GM19099 (cell line): ENCODE results near the gene EIF2AK3.

Experiments
- POLR2A ChIP-seq: IDR thresholded peaks from 3 replicates; pipeline ENCODE4 v1.6.1; 2011; ENCODE audit warnings: low read depth; ENCODE audit not compliant: insufficient read length; ENCODE audit errors: extremely low read depth

EIF2AK3 gene

DNA sequence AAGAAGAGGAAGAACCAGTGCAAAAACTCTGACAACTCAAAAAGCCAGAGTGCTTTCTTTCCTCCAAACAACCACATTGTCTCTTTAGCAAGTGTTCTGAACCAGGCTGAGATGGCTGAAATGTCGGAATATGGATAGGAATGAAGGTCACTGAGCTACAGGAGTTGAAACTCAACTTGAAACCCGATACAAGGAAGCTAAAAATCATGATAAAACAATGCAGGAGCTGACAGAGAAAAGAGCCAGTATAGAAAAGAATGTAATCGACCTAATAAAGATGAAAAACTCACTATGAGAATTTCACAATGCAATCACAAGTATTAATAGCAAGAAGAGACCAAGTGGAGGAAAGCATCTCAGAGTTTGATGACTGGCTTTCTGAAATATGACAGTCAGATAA lies 15.0 kb upstream of the EIF2AK3 start:
- TF ChIP-seq POLR2A, result no peak

DNA sequence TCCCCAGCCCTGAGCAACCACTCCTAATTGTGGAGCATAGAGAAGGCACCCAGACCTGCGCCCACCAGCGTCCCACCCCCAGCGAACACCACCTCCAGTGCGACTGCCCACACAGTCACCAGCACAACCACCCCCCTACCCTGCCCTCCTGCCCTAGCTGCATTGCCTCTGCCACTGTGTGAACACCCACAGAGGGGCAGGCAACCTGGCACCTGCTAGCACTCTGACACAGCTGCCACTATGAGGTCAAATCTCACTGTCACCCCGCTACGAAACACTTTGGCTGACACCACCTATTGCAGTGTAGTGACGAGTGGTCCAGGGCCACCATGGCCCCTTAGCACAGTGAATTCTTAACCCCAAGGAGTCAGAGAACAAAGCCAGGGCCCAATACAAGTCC lies 14.1 kb upstream of the EIF2AK3 start:
- no peak for TF ChIP-seq POLR2A

DNA sequence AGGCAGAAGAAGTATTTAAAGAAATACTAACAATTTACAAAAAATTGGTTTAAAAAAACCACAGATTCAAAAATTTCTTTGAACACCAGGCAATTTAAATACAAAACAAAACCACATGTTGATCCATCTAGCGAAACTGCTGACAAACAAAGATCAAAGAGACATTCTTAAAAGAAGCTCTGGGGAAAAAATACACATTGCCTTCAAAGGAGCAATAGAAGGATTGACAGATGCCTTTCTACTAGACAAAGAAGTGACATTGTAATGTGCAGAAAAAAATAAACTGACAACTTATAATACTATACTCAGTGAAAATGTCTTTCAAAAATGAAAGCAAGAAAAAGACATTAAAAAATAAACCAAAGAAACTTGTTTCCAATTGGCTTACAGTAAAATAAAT lies 12.6 kb upstream of the EIF2AK3 start:
- TF ChIP-seq POLR2A, result no peak

DNA sequence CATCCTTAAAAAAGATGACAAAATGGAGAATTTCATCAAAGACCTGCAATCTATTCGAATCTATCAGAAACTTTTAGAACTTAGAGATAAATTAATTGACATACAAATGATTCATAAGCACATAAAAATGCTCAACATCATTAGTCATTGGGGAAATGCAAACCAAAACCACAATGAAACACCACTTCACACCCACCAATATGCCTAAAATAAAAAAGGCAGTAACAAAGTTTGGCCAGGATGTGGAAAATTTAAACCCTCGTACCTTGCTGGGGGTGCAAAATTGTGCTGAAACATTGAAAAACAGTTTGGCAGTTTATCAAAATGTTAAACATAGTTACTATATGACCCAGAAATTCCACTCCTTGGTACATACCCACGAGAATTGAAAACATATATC lies 11.5 kb upstream of the EIF2AK3 start:
- TF ChIP-seq POLR2A, result no peak

DNA sequence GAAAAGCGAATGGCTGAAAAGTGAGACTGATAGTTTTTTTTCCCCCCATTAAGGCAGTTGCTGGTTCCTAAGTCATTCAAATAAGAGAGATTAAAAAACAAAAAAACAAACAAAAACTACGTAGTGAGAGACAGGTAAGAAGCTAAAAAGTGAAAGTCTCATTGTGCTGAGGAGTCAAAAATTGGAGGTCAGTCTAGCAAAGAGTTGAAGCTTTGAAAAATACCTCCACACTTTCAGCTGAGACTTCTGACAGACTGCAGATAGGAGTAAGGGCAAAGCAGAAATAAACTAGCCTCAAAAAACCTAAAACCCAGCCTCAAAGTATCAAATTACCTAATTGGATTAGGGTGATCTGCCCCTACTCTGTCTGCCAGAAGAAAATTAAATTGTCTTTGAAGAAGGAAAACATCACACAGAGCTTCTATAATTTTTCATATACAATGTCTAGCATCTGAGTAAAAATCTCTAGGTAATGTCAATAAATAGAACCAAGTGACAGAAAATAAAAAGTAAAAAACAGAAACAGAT lies 10.9 kb upstream of the EIF2AK3 start:
- no peak for TF ChIP-seq POLR2A

DNA sequence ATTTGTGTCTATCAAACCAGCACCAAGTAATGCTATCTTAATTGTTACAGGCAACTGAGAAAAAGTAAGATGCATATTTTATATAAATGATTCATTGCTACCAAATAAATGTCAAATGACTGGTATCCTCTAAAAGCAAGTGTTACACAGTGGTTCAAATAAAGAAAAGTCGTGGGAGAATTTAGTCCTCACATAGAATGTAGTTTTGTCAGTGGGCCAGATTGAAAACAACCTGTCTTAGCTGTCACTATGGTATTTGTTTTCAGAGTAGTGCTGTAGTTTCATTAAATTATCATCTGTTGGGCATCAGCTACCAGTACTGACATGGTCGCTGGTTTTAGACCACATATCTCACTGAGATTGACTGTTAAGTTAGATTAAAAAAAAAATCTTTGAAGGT lies 10.2 kb upstream of the EIF2AK3 start:
- TF ChIP-seq POLR2A, result no peak

DNA sequence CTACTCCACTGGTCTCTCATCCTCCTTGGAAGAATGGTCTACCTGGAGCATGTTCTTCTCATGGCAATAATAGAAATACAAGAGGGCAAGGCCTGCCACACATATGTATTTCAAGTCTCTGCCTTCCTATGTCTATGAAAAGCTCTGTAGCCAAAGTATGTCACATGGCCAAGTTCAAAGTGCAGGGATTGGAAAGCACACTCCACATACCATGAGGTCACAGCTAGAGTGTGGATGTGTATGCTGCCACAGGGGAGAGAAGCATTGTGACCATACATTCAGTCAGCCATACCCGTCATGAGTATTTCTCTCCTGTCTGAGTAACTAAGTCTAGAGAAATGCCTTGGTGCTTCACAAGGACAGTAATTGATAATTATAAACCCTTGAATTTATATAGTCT lies 8.8 kb upstream of the EIF2AK3 start:
- no peak for TF ChIP-seq POLR2A

DNA sequence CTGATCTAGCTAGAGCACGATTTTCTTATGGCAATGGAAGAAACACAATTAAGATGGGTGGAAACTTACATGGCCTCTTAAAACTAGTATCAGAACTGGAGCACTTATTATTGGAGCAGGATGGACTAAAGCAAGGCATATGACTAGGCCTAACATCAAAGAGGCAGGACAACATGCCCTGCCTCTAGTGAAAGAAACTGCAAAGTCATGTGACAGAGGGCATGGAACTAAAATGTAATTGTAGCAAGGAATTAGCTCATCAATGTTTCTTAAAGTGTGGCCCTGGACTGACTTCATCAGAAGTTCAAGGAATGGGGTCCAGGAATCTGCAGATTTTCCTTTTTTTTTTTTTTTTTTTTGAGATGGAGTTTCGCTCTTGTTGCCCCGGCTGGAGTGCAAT lies 5.3 kb upstream of the EIF2AK3 start:
- TF ChIP-seq POLR2A, result no peak

DNA sequence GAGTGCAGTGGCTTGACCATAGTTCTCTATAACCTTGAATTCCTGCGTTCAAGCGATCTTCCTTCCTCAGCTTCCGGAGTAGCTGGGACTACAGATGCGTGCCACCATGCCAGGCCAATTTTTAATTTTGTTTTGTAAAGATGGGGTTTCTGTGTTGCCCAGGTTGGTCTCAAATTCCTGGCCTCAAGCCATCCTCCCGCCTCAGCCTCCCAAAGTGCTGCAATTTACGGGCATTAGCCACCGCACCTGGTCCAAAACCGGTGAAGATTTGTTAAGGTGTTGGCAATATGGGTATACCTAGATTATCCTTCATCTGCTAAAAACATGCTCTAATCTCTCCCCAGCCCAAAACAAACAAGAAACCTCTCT lies 1.3 kb upstream of the EIF2AK3 start:
- no peak for TF ChIP-seq POLR2A

DNA sequence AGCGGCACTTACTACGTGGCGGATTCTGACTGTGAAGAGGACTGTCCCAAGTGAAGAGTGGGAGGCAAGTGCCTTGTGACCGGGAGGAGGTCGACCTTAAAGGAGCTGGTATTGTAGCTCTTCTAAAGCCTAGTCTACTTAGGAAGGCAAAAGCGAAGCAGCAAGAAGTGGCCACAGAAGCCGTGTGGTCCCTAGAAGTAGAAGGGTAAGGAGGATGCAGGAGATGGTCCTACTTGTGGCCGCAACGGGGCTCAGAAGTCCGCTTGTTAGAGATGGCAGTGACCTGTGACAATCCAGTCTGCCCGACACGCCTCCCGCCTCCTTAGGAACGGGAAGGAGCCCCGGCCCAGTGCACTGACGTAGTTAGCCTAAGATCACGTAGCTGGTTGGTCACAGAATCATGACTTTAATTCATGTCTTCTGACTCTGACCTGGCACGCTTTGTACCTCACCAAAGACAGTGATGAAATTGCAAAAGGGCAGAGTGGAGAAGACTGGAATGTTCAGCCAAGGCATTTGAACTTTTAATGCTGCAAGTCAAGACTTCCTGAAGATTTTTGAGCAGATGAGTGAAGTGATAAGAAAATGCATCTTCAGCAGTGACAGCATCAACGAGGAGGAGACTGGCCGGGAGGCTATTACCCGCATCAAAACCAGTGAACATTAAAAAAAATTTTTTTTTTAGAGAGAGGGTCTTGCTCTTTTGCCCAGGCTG lies 749 bp upstream of the EIF2AK3 start:
- TF ChIP-seq POLR2A, result peak; percentile 84

DNA sequence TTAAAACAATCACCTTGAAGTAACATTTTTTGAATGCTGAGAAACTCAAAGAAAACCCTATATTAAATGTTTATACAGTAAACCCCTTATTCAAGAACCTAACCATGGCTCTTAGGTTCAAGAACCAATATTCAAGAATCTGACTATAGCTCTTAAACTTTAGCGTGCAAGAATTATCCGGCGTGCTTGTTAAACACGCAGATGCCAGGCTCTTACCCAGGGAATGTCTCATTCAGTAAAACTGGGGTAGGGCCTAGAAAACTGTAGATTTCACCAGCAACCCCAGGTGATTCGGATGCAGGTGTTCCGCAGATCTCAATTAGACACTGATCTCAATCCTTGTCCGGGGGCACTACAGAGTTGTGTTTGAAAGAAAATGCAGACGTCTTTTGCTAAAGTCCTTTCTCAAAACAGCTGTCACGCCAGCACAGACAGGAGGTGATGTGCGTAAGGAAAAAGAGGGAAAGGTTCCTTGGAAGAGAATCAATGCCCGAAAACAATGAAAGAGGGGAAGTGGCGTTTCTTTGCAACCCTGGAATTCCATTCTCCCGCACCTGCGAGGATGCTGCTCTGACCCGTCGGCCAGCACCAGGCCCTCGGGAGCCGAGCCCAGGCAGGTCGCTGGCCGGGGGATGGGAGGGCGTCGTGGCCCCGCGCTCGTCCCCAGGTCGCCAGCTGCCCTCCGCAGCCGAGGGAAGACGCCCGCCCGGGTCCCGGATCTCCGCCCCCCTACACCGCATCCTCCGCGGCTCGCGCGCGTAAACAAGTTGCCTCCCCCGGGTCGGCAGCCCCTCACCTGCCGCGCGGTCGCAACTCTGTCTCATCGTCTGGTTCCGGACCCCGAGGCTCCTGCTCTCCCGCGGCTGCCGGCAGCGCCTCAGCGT lies 851 bp downstream of the EIF2AK3 start:
- no peak for TF ChIP-seq POLR2A

DNA sequence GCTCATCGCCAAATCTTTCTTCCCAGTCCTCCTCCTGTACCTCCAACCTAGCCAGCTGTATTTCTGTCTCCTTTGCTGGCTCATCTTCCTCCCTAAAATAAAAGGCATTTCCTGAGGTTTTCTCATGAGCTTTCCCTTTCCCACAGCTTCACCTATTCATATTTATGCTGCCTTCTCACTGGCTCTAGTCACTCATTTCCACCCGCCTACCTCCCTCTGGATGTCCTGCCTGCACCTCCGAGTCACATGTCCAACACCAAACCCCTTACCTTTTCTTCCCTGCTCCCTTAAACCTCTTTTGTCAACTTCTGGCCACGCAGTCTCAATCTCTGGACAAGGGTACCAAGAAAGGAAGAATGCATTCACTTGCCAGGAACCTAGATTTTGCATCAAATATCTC lies 2.8 kb downstream of the EIF2AK3 start:
- no peak for TF ChIP-seq POLR2A

DNA sequence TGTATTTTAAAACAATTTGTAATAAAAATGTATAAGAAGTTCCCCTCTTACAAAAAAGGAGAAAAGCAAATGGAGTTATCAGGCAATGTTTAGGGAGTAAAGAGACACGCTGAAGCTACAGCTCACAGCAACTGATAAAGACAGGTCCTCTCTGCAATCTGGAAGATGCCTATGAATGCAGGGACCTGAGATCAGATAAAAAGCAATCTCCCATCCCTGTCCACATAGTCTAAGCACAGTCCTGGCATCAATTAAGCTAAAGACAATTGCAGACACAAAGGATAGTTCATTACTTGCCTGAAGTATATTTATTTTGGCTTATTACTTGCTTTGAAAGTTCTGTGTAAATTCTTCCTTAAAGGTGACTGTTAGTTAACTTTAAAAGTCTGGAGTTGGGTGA lies 5.0 kb downstream of the EIF2AK3 start:
- TF ChIP-seq POLR2A, result no peak

DNA sequence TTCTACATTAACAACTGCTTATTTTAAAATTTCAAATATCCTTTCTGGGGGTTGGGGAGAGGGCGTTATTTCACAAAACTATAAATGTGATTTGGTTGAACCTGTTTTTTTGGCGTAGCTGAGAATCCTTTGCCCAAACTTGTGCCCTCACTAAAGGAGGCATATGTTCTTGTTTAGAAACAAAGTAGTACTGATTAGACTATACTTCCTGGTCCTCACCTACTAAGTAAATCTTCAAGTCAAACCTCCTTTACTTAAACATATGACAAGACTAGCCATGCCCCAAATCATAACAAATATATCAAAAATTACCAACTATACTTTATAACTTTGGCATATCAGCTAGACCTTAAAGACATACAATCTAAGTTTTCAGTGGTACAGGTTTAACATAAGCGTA lies 5.8 kb downstream of the EIF2AK3 start:
- no peak for TF ChIP-seq POLR2A

DNA sequence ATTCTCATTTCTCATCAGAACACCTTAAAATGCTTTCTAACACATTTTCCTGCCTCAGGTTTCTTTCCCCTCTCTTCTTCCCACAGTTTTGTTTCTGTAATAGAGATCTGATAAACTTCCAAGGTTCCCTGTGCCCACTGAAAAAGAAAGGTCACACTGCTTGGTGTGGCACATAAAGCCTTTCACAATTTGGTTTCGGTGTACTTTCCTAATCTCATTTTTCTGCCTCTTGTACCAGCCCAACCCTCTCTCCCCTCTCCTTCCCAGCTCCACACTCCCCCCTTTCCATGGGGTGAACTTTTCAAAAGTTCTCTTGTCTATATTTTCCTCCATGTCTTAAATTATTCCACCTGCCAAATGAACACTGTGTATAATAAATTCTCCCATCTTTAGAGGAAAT lies 7.2 kb downstream of the EIF2AK3 start:
- TF ChIP-seq POLR2A, result no peak

DNA sequence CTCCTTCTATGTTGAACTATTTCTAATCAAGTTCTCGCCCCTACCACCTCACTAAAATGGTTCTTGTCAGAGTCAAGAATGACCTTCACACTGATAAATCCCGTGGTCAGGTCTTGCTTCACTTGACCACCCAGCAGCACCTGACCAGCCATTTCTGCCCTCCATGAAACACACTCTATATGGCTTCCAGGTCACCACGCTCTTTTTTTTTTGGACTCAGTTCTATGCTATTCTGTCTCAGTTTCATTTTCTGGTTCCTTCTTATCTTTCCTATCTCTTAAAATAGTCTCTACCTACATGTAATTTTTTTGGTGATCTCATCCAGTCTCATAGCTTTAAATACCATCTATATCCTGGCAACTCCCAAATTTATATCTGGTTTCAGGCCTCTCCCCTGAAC lies 11.4 kb downstream of the EIF2AK3 start:
- TF ChIP-seq POLR2A, result no peak

DNA sequence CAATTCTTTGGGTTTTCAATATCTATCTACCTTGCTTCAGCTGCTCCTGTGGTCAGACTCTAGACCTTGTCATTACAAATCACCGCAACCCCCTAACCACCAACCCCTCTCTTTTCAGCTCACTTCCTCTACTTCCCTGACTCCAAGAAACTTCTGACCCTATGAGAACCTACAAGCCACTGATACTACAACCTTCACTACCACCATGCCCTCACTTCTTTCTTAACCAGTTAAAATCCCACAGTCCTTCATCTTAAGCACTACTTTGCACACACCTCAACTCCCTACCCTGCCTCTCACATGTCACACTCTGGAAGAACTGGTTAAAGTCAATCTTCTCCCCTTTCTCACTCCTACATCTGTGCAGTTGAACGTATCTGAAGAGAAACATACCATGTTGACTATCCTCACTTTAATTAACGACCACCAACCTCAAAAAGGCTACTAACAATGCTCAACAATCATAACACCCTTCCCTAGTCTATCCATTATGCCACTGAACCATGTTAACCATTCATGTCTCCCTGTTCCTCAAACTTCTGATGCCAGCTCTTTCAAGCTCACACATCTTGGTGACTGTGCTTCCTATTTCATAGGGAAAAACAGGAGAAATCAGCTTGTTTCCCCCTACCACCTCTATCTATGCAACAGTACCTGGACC lies 12.6 kb downstream of the EIF2AK3 start:
- TF ChIP-seq POLR2A, result no peak

DNA sequence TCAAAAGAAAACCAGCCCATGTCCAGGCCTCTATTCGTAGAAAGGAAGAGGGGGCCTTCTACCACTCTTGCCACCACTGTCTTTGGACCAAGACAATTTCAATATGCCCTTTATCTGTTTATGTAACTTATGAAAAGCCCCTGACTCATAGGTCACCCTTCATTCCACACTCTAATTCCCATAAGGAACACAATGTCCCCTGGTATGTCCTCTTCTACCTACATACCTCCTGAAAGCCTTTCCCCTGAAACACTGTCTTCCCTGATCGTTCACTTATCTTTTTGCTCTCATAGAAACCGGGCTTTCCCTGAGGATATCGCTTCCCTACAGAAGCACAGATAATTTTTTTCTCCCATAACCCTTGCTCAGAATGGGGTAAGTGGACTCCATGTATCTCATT lies 13.3 kb downstream of the EIF2AK3 start:
- TF ChIP-seq POLR2A, result no peak
